NCI-H510A treated with DMSO at 0.1 percent for 48 hours (cell line): ENCODE measurements around the gene TMEM139.
"Not testable (repeated sequence)": the region's sequence is repeated elsewhere in the genome, so short reads cannot be mapped to it uniquely, and the experiment has no call there.

ENCODE experiments used
- DNase-seq: peaks from one replicate; lab custom pipeline; 2025; lab: John Stamatoyannopoulos, UW

The TMEM139 gene

GRCh38 chr7:143258831-143259230 is 25.9 kb upstream of the TMEM139 start:
- no peak for DNase-seq

GRCh38 chr7:143259765-143260164 is 25.0 kb upstream of the TMEM139 start:
- DNase-seq = no peak

GRCh38 chr7:143261901-143262300 is 22.9 kb upstream of the TMEM139 start:
- no peak for DNase-seq

- peak; percentile 50 for DNase-seq
Measured at GRCh38 chr7:143263266-143264195, 21.2 kb upstream of the TMEM139 start, which contains the start of gene GSTK1. GSTK1 (plus strand) TSS chr7:143263441; CDS start chr7:143263514, 73 bp downstream.

- not testable (repeated sequence) for DNase-seq
Measured at GRCh38 chr7:143264196-143264568, 20.6 kb upstream of the TMEM139 start.

- no peak for DNase-seq
Measured at GRCh38 chr7:143265017-143265693, 19.6 kb upstream of the TMEM139 start.

- no peak for DNase-seq
Measured at GRCh38 chr7:143269251-143269650, 15.5 kb upstream of the TMEM139 start.

- no peak for DNase-seq
Measured at GRCh38 chr7:143271240-143271639, 13.5 kb upstream of the TMEM139 start.

- DNase-seq = no peak
Measured at GRCh38 chr7:143272871-143273270, 11.9 kb upstream of the TMEM139 start.

- no peak for DNase-seq
Measured at GRCh38 chr7:143279186-143280098, 5.3 kb upstream of the TMEM139 start.

- DNase-seq = no peak
Measured at GRCh38 chr7:143280160-143280559, 4.6 kb upstream of the TMEM139 start.

GRCh38 chr7:143280566-143280965 is 4.2 kb upstream of the TMEM139 start:
- DNase-seq = no peak

- DNase-seq = no peak
Measured at GRCh38 chr7:143281529-143281928, 3.2 kb upstream of the TMEM139 start.

GRCh38 chr7:143282124-143282523 is 2.6 kb upstream of the TMEM139 start:
- DNase-seq = no peak

GRCh38 chr7:143283381-143283780 is 1.4 kb upstream of the TMEM139 start:
- DNase-seq = no peak

- DNase-seq = no peak
Measured at GRCh38 chr7:143285470-143285778, 666 bp downstream of the TMEM139 start.

GRCh38 chr7:143285806-143286521 is 1.2 kb downstream of the TMEM139 start:
- no peak for DNase-seq

- DNase-seq = no peak
Measured at GRCh38 chr7:143286522-143286890, 1.7 kb downstream of the TMEM139 start.

- DNase-seq = no peak
Measured at GRCh38 chr7:143287339-143287934, 2.7 kb downstream of the TMEM139 start.

- peak; percentile 84 for DNase-seq
Measured at GRCh38 chr7:143287935-143288826, 3.4 kb downstream of the TMEM139 start, which contains the start of gene CASP2. CASP2 (plus strand) TSS chr7:143288351; CDS start chr7:143288456, 105 bp downstream.
